Measurements from ENCODE around the gene CBFA2T2.
"Not testable (repeated sequence)": the region's sequence is repeated elsewhere in the genome, so short reads cannot be mapped to it uniquely, and the experiment has no call there.

Gene CBFA2T2

DNA sequence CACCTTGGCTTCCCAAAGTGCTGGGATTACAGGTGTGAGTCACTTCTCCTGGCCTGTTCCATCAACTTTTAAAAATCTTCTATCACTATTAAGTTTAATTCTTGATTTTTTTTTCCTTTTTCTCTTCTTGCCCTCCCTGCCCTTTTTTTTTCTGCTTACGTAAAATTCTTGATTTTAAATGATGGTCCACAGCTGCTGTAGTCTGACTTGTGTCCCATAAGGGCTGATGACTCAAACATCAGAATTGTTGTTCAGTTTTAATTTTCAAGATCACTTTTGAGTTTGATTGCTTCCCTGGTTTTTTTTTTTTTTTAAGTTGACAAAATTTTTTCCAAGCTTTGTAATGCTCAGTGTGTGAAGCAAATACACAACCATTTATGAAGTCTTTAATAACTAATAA is 61.9 kb downstream of the CBFA2T2 start:
- no peak for DNase-seq (ENCODE audit: low spot score)

DNA sequence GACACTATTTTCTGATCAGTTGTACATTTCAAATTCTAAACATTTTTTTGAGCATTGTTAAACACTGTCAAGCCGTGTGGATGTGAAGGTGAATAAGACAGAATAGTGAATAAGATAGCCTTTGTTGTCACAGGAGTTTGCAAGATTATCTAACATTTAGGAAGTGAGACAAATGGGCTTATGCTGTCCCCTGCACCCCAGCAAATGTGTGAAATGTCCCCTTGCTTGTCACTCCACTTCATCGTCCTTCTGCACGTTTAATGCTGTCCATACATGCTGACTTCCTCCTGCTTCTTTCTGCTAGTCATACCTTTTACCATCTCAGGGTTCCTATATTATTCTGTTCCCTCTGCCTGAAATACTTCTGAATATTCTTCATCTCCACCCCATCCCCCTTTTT is 62.6 kb downstream of the CBFA2T2 start:
- no peak for DNase-seq (ENCODE audit: low spot score)

DNA sequence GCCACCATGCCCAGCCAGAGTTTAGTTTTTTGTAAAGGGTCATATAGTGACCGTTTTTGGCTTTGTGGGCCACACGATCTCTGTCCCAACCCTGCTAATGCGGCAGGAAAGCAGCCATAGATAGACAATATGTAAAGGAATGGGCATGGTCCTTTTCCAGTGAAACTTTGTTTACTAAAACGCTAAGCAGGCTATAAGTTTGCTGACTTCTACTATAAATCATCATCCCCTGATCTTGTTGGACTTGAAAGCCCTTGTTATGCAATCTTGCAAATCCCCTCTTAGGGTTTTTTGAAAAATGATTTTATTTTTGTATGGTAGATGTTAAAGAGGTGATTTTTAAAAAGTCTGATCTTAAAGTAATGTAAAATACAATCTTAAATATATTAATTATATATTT is 63.6 kb downstream of the CBFA2T2 start:
- no peak for DNase-seq (ENCODE audit: low spot score)

DNA sequence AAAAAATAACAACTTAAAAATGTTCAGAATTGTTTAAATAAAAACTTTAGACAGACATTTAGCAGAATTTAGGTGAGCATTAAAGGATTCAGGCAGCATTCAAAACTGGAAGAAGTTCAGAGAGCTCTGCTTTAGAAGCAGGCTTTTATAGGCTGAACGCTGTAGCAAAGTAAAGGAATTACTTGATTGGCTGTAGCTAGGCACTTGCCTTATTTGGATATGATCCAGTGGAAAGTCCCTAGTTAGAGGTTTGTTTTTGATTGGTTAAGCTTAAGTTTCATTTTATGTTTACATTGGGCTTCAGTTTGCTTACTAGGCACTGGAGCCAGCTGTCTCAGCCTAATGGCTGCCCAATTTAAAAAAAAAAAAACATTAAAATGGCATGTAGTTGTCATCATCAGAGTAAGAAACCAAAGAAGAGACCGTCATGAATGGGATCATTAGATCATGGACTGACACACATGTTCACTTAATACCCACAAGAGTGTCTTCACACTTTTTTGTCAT is 65.1 kb downstream of the CBFA2T2 start:
- peak; percentile 68 for DNase-seq (ENCODE audit: low spot score)

DNA sequence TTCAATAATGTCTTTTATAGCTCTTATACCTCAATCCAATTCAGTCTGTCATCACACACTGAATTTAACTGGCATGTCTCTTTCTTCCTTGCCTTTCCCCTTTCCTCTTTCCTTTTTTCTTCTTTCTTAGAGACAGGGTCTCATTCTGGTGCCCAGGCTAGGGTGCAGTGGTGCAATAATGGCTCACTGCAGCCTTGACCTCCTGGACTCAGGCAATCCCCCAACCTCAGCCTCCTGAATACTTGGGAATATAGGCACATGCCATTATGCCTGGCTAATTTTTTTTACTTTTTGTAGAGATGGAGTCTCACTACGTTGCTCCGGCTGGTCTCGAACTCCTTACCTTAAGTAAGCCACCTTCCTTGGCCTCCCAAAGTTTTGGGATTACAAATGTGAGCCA is 65.9 kb downstream of the CBFA2T2 start:
- DNase-seq (ENCODE audit: low spot score) = no peak

DNA sequence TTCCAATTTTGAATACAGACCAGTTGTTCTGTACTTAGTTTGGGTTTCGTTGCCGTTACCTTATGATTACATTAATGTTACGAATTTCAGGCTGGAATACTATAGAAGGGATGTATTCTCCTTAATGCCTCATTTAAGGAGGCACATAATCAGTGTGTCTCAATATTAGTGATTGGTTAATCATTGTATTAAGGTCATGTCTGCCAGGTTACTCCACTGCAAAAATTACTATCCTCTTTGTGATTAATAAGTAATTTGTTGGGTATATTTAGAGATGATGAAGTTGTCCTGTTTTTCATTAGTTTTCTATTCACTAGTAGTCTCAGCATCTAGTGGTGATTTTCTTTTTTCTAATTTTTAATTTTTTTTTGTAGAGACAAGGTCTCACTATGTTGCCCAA is 66.3 kb downstream of the CBFA2T2 start:
- DNase-seq (ENCODE audit: low spot score) = no peak

DNA sequence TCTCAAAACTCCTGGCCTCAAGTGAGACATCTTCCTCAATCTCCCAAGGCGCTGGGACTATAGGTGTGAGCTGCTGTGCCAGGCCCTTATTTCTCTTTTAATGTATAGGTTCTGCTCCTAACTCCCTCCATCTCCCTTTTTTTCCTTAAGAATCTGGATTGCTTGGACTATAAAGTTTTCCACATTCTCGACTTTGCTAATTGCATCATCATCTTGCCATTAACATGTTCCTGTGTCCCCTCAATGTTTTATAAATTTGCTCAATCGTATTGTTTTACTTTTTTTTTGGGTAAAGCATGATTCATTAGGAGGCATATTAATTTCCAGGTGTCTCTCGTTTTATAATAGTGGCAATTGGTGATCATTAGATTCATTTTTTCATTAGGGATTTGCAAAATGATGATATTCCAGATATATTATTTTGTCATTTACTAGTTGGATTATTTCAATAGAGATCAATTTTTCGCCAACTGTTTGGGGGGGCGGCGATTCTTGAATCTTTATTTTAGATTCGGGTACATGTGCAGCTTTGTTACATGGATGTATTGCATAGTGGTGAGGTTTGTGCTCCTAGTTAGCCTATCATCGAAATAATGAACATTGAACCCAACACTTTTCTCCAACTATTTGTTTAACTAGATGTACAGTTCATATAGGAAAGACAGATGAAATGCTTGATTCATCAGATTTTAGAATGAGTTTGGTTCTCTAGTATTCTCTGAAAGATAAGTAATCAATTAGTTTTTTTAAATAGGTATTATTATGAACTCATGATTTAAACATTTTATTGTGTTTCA is 68.7 kb downstream of the CBFA2T2 start:
- DNase-seq (ENCODE audit: low spot score) = no peak

DNA sequence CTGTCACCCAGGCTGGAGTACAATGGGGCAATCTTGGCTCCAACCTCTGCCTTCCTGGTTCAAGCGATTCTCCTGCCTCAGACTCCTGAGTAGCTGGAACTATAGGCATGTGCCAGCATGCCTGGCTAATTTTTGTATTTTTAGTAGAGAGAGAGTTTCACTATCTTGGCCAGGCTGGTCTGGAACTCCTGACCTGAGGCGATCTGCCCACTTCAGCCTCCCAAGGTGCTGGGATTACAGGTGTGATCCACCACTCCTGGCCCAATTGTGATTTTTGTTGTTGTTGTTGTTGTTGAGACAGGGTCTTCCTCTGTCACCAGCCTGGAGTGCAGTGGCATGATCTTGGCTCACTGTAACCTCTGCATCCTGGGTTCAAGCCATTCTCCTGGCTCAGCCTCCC is 69.3 kb downstream of the CBFA2T2 start:
- no peak for DNase-seq (ENCODE audit: low spot score)

DNA sequence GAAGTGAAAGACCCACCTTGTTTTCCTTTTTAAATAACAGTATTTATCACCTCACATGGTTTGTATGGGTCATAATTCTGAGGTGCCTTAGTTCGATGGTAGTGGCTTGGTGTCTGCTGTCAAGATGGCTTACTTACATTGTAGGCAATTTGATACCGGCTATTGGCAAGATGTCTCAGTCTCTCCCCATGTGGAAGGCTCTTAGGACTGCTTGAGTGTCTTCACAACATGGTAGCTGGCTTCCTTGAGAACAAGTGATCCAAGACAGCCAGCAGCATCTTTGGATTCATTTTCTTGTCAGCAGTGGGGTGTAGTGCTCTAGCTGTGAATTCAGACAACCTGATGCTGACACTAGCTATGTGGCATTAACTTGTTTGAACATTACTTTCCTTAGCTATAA is 70.1 kb downstream of the CBFA2T2 start:
- DNase-seq (ENCODE audit: low spot score) = no peak

DNA sequence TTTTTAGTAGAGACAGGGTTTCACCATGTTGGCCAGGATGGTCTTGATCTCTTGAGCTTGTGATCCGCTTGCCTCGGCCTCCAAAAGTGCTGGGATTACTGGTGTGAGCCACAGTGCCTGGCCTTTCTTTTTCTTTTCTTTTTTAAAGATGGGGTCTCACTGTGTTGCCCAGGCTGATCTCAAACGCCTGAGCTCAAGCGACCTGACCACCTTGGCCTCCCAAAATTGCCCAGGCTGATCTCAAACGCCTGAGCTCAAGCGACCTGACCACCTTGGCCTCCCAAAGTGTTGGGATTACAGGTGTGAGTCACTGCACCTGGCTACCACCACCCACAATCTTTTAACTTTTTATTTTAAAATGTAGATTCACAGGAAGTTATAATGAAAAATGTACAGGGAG is 71.2 kb downstream of the CBFA2T2 start:
- DNase-seq (ENCODE audit: low spot score) = not testable (repeated sequence)

DNA sequence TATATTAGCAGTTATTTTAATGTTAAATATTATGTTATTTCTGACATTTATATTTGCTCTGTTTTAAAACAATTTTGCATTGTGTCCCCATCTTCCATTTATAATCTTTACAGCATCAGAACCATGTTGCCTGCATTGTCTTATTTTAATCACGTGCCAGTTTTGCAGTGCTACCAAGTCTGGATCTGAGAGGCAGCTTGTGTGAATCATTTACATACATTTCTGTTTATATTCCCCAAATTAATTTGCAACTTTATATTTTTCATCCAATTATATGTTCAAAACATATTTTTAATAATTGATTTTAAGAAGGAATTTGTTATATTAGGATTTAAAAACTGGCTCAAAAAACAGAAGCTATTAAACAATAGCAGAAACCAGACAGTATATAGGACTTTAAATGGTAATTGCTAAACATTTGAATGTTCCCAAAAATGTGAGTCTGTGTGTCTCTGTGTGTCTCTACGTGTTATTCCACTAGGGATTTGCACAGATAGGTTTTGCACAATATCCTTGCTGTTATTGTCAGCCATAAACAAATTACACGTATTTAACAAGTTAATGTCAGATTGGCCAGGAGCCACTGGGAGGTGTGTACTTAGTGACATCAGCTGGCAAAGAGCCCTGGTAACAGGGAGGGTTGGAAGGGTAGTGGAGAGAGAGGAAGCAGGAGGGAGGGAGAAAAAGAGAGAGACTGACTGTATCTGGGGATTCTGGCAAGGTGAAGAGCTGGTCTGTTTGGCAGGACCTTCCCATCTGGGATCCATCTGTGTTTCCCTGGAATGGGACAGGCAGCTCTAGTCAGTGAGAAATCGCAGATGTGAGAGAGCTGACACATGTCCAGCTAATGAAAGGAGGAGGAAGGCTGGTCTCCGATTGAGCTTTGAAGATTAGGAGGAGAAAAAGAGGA is 72.1 kb downstream of the CBFA2T2 start:
- peak; percentile 86 for DNase-seq (ENCODE audit: low spot score)

DNA sequence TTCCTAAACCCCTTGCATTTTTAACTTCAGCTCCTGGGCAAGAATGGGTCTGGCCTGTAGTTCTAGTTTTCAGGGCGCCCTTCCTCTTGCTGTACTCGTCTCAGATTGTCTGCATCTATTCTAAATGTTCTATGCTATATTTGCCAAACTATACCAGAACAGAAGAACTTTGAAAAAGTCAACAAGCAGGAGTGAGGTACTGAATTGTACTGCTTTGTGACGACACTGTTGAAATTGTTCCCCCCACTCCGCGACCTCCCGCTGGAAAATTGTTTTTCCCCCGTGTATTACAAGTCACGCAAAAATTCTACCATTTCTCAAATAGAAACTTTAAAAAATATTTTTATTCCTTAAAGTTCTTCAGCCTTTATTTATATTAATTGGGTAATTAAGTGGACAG is 73.9 kb downstream of the CBFA2T2 start:
- no peak for DNase-seq (ENCODE audit: low spot score)

DNA sequence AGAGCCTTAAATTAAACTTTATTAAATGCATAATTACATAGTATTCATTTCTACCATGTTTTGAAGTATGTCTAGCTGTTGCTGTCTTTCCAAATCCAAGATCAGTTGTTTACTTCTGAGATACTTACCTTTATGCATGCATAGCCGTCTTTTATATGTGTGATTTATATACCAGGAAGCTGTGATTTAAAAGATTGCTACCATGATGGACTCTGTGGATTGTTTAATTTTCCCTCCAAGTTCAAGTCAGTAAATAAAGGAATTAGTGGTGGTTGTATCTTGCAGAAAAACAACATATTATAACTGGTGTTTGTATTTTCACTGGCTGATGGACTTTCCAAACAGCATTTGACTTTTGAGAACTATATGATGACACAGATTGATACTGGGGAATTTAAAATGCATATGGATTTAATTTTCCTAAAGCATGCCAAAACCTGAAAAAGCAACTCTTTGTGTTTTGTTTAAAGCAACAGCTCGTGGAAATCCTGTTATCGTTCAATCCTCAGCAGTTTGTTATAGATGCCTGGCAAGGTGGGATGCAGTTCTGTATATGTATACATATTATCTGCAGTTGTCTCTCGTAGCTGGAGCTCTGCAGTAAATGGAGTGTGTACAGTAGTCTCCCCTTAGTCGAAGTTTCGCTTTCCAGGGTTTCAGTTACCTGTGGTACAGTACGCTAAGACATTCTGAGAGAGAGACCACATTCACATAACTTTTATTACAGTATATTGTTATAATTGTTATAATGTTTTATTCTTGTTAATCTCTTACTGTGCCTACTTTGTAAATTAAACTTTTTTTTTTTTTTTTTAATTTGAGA is 77.1 kb downstream of the CBFA2T2 start:
- no peak for DNase-seq (ENCODE audit: low spot score)

DNA sequence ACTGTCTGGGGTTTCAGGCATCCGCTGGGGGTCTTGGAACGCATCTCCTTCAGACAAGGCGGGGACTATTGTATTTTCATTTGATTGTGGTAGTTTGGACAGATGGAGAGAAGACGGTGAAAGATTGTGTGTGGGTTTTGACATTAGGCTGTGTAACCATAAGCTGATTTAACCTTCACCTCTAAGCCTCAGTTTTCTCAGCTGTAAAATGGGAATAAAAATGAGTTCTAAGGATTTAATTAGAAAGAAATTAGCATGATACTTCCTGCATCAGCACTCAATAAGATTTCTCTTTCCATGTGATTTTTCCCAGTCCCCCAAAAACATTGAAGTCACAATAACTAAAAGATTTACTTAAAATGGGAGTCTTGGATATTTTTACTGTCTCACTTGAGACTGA is 78.1 kb downstream of the CBFA2T2 start:
- DNase-seq (ENCODE audit: low spot score) = no peak

DNA sequence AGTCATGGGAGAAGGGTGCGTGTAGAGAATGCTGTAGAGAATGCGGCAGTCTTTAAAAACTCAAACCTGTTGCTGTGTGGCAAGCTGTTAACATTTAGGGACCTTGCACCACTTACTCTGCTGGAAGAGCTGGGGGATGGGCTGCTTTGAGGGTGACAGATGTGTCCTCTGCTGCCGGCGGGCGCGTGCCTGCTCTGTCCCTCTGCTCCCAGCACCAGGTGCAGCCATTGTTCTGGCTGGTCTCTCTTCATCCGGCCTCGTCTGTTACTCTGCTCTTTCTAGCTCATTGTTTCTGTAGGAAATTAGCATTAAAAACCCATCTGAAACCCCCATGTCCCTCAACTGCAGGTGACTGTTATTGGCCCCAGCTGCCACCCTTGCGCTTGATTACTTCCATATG is 78.5 kb downstream of the CBFA2T2 start:
- no peak for DNase-seq (ENCODE audit: low spot score)

DNA sequence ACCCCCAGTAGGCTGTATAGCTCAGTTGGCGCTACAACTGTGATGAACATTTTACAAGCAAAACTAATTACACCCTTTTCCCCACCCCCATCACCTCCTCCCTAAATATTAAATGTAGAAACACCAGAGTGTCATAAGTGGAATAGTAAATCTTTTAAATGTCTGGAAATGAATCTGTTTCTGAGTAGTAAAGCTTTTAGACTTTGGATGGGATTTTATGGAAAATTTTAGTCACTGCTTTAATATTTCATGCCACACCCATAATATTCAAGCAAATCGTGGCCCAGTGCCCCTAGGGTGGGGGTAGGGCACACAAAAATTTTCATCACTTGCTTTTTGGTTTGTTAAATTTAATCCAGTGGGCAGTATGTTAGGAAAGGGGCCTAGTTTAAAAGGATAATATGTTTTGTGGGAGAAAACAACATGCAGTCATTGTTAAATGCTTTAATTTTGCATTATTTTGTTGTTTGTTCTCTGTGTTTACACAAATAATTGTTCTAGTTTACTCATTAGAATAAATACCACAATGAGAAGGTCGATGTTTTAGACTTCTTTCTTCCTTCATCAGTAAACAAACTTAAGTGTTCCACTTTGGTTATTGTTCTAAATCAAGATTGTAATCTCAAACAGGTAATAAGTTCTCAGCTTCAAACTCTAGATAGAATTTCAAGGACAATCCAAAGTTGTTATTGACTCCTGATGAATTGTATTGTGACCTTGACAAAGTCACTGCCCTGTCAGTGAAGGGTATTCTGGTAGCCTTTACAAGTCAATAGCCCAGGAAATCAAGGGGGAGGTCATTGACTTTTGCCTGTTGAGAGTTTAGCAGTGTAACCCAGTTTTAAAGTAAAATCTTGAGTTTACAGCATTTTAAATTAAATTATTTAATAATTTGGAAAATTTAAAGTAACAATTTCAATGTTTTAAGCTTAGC is 79.2 kb downstream of the CBFA2T2 start:
- DNase-seq (ENCODE audit: low spot score) = no peak

DNA sequence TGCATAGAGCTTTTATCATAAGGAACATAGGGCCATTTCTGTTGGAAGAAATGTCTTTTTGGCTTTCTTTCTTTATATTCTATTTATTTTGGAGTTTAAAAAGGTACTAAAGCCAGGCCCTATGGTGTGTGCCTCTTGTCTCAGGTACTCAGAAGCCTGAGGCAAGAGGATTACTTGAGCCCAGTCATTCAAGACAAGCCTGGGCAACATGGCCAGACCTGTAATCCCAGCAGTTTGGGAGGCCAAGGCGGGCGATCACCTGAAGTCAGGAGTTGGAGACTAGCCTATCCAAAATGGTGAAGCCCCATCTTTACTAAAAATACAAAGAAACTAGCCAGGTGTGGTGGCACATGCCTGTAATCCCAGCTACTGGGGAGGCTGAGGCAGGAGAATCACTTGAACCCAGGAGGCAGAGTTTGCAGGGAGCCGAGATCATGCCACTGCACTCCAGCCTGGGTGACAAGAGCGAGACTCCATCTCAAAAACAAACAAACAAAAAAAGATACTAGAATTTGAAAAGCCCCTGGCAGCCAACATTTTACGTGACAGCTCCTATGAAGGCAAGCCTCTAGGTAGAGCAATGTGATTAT is 80.0 kb downstream of the CBFA2T2 start:
- no peak for DNase-seq (ENCODE audit: low spot score)

DNA sequence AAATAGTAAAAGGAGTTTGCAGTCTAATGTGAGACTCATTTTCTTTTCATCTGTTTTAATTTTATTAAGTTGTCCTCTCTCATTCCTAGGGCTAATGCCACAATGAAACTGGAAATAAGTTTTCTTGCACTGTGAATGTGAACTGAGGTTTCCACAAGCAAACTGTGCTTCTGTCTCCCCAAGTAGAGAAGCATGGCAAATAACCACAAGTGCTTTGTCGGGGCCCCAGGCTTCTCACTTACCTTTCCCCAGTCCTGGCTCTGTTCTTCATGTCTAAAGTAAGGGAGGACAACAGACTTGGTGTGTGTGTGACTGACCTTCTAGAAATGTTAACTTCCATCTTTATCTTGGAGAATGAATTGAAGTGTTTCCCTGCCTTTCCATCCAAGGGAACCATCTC is 80.8 kb downstream of the CBFA2T2 start:
- no peak for DNase-seq (ENCODE audit: low spot score)

DNA sequence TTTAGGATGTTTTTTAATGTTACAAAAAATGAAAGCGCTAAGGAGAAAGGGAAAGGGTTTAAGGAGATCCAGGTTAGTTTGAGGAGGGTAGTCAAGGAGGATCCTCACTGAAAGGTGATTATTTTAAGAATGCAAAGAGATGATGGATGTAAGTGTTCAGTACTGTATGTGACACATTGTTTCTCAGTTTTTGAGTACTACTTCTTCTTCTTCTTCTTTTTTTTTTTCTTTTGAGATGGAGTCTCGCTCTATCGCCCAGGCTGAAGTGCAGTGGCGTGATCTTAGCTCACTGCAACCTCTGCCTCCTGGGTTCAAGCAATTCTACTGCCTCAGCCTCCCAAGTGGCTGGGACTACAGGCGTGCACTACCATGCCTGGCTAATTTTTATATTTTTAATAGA is 83.4 kb downstream of the CBFA2T2 start:
- not testable (repeated sequence) for DNase-seq (ENCODE audit: low spot score)

DNA sequence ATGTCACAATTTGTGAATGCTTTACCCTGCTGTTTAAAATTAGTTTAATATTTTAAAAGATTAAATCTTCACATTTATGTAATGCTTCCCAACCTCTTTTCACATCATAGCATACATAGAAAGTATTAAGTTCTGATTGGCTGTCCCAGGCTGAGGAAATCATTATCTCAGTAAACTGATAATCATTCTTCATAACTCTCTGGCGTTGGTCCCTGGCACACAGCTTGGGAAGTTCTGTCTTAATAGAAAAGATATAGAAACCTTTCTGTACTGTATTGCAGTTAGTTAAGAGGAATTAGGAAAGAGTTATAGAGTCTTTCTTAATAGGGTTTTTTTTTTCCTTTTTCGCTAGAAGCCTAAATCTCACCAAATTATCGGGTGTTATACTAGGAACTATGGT is 85.4 kb downstream of the CBFA2T2 start:
- DNase-seq (ENCODE audit: low spot score) = no peak

All from AG08395 (cell line).